Psoas muscle (tissue), 8 donors: ENCODE data around the gene SULT4A1. TPM values are rescaled to one million over a fixed set of nuclear protein-coding genes. Genes with fewer than 3 reads are reported as not detected.

Experiments used
- ATAC-seq, 4 donors: fragments of 200-7000 bp; cut with Tn5 transposase; one replicate each; pipeline ENCODE4 v1.9.1; 2020; ENCODE audit warnings: moderate library complexity in 3 of 4, mild to moderate bottlenecking in 2 of 4
- DNase-seq, 2 donors: peaks; one replicate each; pipeline ENCODE4 v3.0.0-alpha.2; 2020
- H3K27ac ChIP-seq: fragments of 200-600 bp; one replicate; pipeline ENCODE4 v1.8.0; 2022
- H3K27me3 ChIP-seq, 3 donors: fragments of 200-600 bp in 1 of 3; one replicate each; pipeline versions ENCODE4 v1.6.1 to v1.8.0; 2013 to 2022; ENCODE audit warnings: low read length in 2 of 3, mild to moderate bottlenecking in 2 of 3, moderate library complexity in 1 of 3; ENCODE audit not compliant: insufficient read depth in 3 of 3
- H3K36me3 ChIP-seq, 2 donors: fragments of 200-600 bp in 1 of 2; one replicate each; pipeline versions ENCODE4 v1.6.1 to v1.8.0; 2013 to 2022; ENCODE audit warnings: low read depth in 1 of 2, mild to moderate bottlenecking in 1 of 2, moderate library complexity in 1 of 2; ENCODE audit not compliant: insufficient read depth in 1 of 2
- H3K4me1 ChIP-seq: fragments of 200-600 bp; one replicate; pipeline ENCODE4 v1.8.0; 2022
- H3K4me3 ChIP-seq: fragments of 200-600 bp; one replicate; pipeline ENCODE4 v1.8.0; 2022; ENCODE audit warnings: mild to moderate bottlenecking
- H3K9me3 ChIP-seq: fragments of 200-600 bp; one replicate; pipeline ENCODE4 v1.8.0; 2022
- CTCF ChIP-seq: fragments of 200-600 bp; IDR thresholded peaks from one replicate; pipeline ENCODE4 v1.8.0; 2022; ENCODE audit warnings: antibody characterized with exemption
- WGBS, 3 donors: extraction: QIAGEN DNeasy Blood & Tissue Kit; methylation state at CpG; one replicate each; pipeline versions ENCODE4 v1.1.6 to v1.1.7; 2013; 5-methylcytosine and 5-hydroxymethylcytosine counted together
- intact Hi-C, 2 donors: fragments of 100-400 bp; cut with DNase I; formaldehyde crosslinking; loops; one replicate each; pipeline versions ENCODE4 v1.11.0 to v1.14.2; 2022
- long read RNA-seq, 2 donors: library from polyadenylated mRNA; unstranded; transcript quantifications; one replicate each; pipeline ENCODE4 v2.0.0, GENCODE V29; 2021
- polyA plus RNA-seq, 3 donors: library from polyadenylated mRNA; stranded (reverse); fragments of 200-250 nt; gene quantifications; one replicate each; pipeline ENCODE4 v1.2.3, GENCODE V29; 2013
- total RNA-seq, 4 donors: library from RNA; stranded (reverse); fragmentation: NEBNext Ultra II Directional in 2 of 4; extraction: Animal tissue kit (Norgen Biotek cat#: 25700) in 2 of 4; gene quantifications; one replicate each; pipeline versions ENCODE4 v1.2.1 to v1.2.4, GENCODE V29; 2021 to 2023
- donor health status: healthy with polysubstance abuse.
- donor health status: DM: no; HTN: no; CAD: no; lungs with moderate emphysema.
- donor health status: Bipolar disorder and iron deficiency.
- donor health status: healthy.
- donor health status: DM: yes; HTN: yes; CAD: no.
- donor health status: DM: no; HTN: no; CAD: no.
- donor health status: DM: no; HTN: no; CAD: no.
- donor health status: DM: yes; HTN: yes; CAD: no.

Gene SULT4A1, protein sequence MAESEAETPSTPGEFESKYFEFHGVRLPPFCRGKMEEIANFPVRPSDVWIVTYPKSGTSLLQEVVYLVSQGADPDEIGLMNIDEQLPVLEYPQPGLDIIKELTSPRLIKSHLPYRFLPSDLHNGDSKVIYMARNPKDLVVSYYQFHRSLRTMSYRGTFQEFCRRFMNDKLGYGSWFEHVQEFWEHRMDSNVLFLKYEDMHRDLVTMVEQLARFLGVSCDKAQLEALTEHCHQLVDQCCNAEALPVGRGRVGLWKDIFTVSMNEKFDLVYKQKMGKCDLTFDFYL
- total RNA-seq (not detected), polyA plus RNA-seq (under 1 TPM in 2 of 3 donors, not detected in 1; 0.08 to 0.23 TPM)
- long read RNA-seq, donor 1, result 0 reads
- long read RNA-seq, donor 2, result 0 reads

DNA sequence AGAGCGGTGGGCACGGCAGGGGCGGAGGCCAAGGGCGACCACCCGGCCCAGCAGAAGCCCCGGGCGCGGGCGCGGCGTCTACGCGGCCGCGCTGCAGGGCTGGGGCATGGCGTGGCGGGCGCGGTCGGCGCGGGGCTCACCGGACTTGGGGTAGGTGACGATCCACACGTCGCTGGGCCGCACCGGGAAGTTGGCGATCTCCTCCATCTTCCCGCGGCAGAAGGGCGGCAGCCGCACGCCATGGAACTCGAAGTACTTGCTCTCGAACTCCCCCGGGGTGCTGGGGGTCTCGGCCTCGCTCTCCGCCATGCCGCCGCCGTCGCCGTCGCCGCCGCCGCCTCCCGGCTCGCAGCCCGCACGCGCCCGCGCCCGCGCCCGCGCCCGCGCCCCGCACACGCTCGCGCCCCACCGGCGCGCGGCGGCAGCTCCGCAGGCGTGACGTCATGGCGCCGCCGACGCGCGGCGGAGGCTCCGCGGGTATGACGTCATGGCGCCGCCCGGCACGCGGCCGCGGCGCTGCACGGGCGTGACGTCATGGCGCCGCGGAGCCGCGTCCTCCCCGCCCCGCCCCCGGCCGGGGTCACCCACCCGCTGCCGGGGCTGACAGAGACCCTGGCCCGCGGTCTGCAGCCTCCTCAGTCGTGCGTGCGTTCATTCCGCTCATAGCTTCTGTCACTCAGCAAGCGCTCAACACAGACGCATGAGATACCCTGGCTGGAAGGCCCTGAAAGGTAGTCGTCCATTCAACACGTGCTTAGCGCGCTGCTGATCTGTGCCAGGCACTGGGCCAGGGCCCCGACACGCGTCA, at the start of gene SULT4A1:
Gene SULT4A1 (minus strand): TSS at position 440 of the 808 bp plus-strand sequence. CDS start 131 bp downstream, at position 309.
- H3K27me3 ChIP-seq, result peaks cover 8 to 71% (median 14%) of the 10 kb centered on the region in 3 donors

GRCh38 chr22:43911351-43911750, 49.0 kb upstream of the SULT4A1 start:
- Histone ChIP-seq H3K27me3 (peaks cover 0 to 35% (median 0%) of the 10 kb centered on the region in 3 donors), H3K4me1 (no peaks in the 10 kb centered on the region), H3K4me3 (no peak overlapping the region), H3K36me3 (no peaks in the 10 kb centered on the region), H3K9me3 (no peaks in the 10 kb centered on the region), H3K27ac (no peak overlapping the region)
- intact Hi-C loops, result no loop called here
- DNase-seq (no peak), ATAC-seq (no peak)
- 15 to 34% (median 24%) methylated on average over 4 of the region's 4 CpGs for WGBS, 3 donors
- TF ChIP-seq CTCF, result no peak

More for the DNA sequence above, at the start of gene SULT4A1:
- Histone ChIP-seq H3K4me3 (peak within 1 kb of the TSS; percentile 22), H3K27ac (no peak within 1 kb of the TSS), H3K9me3 (no peaks in the 10 kb centered on the region), H3K36me3 (no peaks in the 10 kb centered on the region), H3K4me1 (no peaks in the 10 kb centered on the region)
- no peak for ATAC-seq
- TF ChIP-seq CTCF, result no peak
- DNase-seq, result peak in 1 of 2 donors; percentile 31
- intact Hi-C loops, result no loop called here
- 1 to 2% (median 1%) methylated on average over 64 to 120 of the region's 121 CpGs for WGBS, 3 donors

DNA sequence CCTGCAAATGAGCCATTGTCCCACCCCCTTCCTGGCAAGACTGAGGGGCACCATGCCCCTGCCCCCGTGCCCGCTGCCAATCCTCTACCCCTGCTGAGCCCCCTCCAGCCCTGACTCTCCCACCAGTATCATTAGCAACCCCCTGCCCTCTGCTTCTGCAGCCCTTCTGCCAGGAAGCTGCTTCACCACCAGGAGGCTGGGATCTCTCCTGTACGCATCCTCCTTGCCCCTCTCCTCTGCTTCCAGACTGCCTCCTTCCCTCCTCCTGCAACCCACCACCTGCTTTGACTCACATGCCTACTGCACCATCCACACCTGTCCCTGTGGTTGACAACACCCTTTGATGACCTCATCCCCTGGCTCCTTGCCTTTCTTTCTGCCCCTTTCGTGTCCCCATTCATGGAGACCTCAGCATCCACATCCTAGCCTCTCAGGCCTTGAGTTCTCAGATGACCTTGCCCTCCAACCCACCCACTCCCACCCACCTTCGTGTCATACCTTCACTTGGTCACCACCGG, 47.9 kb upstream of the SULT4A1 start:
- DNase-seq (no peak), ATAC-seq (no peak)
- Histone ChIP-seq H3K4me1 (no peaks in the 10 kb centered on the region), H3K27ac (no peak overlapping the region), H3K36me3 (no peaks in the 10 kb centered on the region), H3K9me3 (no peaks in the 10 kb centered on the region), H3K4me3 (no peak overlapping the region), H3K27me3 (peaks cover 0 to 43% (median 2%) of the 10 kb centered on the region in 3 donors)
- 51 to 58% (median 57%) methylated on average over 4 to 6 of the region's 6 CpGs for WGBS, 3 donors
- intact Hi-C loops, result no loop called here
- no peak for TF ChIP-seq CTCF

DNA sequence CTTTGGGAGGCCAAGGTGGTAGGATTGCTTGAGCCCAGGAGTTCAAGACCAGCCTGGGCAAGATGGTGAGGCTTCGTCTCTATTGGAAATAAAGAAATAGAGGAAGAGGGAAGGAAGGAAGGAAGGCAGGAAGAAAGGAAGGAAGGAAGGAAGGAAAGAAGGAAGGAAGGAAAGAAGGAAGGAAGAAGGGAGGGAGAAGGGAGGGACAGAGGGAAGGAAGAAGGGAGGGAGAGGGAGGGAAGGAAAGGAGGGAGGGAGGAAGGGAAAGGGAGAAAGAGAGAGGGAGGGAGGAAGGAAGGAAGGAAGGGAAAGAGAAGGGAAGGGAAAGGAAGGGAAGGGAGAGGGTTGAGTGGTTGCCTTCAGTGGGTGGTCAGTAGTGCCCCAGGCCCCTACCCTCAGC, 47.4 kb upstream of the SULT4A1 start:
- Histone ChIP-seq H3K36me3 (no peaks in the 10 kb centered on the region), H3K4me1 (no peaks in the 10 kb centered on the region), H3K27ac (no peak overlapping the region), H3K27me3 (peaks cover 0 to 47% (median 2%) of the 10 kb centered on the region in 3 donors), H3K9me3 (no peaks in the 10 kb centered on the region), H3K4me3 (no peak overlapping the region)
- WGBS, 3 donors, result 86 to 96% (median 88%) methylated on average over 1 of the region's 1 CpG
- TF ChIP-seq CTCF, result no peak
- ATAC-seq (no peak), DNase-seq (no peak)
- intact Hi-C loops, result no loop called here
